DMS 273 (cell line): ENCODE results near the gene TRIM3.
A peak's percentile ranks its signal among the peaks of the same experiment; 100 is the strongest.

Source experiments
- DNase-seq: peaks from one replicate; lab custom pipeline; 2025; ENCODE audit not compliant: unreplicated experiment; lab: John Stamatoyannopoulos, UW

Gene TRIM3

DNA sequence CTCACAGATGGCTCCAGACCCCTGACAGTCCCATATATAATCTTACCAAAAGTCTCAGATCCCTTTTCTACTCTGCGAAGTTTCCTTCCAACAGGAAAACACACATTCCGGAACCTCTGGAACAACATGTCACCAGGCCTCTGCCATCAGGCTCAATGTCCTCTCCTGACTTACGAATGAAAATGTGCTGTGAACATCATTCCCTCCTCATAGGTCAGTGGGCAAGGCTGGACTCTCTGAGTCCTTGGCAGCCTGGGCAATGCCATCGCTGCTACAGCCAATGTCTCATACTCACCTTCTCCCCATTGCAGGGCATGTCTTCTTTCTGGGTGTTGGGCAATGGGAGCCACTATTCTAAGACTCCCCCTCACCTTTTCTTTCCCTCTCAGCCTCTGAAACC is 31.3 kb downstream of the TRIM3 start:
- DNase-seq: no peak

DNA sequence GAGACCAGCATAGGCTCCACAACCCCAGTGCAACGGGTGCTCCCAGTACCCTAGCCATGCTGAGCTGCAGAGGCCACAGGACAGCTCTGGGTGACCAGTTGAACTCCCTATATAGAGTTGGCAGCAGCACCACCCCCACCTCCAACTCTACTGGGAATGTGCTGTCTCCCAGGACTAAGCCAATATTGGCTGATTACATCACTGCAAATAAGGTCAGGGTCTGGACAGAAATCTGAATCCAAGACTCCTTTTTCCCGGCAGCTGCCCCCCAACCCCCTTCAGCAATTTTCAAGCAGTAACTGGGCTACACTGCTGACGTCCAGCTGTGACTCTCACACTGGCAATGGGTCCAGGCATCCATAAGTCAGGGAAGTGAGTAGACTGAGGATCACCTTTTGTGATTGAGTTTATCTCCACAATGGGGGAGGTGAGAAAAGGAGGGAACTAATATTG is 32.8 kb downstream of the TRIM3 start, which contains the start of gene HPX:
Gene HPX, minus strand, starts transcription at position 82 of the 453 bp plus-strand sequence. Its CDS starts 24 bp downstream, at position 58.
- no peak for DNase-seq

DNA sequence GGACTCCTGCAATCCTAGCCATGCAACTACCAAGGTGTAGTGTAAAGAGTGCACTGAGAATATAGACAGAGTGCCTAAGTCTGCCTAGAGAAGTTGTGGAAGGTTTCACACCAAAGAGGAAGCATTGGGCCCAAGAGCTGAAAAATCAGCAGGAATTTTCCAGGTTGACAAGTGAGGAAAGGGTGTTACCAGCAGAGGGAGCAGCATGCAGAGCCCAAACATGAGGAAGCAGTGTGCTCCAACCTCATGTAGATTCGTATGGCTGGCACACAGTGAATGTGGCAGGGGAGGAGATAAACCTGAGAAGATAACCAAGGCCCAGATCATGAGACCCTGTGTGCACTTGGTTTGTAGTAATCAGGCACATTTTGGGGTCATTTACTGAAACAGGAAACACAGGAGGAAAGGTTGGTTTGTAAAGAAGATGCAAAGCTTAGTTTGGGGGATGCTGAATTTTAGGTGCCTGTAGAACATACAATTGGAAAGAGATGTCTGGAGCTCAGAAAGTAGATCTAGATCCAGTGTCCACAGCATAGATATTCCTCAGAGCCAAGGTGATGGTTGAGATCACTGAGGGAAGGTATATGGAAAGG is 34.7 kb downstream of the TRIM3 start:
- peak; percentile 72 for DNase-seq

DNA sequence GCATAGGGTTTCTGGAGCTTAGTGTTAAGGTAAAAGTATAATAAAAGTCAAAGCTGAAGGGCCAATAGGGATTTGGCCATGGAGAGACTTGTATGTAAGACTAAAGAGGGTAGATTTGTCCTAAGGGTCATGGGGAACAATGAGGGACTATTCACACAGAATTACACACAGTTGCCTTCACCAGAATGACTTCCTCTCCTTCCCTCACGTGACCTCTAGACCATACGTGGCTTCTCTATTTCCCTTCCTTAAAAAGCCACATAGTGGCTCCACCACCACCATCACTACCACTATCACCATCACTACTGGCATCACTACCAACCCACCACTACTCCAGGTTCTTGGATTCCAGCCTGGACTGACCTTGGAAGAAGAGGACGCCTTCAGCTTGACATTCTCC is 35.7 kb downstream of the TRIM3 start:
- no peak for DNase-seq

DNA sequence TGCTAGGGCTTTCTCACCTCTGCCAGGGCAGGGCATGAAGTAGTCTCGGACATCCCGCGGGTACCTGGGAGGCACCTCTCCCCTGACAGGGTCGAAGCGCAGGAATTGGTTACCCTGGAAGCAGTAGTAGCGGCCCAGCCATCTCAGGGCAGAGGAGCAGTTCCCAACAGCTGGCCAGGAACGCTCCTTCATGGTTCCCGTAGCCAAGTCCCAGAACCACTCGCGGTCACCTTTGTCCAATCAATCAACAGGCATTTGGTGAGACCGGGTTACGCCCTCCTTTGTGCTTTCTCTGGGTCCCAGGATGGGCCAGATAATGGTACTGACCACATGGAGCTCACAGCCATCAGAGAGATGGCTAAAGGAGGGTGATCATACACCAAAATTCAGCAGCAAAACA is 36.3 kb downstream of the TRIM3 start:
- no peak for DNase-seq

DNA sequence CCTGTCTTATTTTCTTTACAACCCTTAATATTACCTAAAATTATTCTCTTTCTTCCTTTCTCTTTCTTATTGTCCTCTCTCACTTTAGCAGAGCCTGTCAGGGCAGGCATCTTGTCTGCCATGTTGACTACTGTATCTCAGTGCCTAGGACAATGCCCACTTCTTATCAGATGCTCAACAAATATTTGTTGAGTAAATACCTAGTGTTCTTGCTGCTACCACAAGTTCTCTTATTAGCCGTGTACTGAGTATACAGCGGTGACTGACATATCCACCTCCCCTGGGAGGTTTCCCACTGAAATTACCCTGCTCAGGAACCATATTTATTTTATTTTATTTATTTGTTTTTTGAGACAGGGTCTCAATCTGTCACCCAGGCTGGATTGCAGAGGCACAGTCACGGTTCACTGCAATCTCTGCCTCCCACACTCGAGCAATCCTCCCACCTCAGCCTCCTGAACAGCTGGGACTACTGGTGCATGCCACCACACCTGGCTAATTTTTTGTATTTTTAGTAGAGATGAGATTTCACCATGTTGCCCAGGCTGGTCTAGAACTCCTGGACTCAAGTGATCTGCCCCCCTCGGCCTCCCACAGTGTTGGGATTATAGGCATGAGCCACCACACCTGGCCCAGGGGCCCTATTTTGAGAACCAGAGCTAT is 39.6 kb downstream of the TRIM3 start:
- peak; percentile 2 for DNase-seq

DNA sequence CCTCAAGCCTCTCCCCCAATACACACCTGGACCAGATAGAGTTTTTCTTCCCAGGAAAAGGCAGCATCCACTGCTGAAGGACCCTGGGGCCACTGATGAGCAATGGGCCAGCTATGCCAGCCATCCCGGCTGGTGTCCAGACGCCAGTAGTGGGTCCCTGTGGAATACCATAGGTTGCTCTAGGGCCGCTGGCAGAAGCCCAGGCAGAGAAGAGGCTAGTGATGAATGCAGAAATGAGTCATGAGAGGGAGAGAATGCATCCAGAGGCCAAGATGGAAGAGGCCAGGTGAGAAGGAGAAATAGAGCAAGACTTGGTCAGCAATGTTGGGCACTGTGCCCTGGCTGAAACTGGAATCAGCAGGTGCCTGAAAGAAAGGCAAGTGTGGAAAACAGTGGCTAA is 41.9 kb downstream of the TRIM3 start:
- DNase-seq: no peak

DNA sequence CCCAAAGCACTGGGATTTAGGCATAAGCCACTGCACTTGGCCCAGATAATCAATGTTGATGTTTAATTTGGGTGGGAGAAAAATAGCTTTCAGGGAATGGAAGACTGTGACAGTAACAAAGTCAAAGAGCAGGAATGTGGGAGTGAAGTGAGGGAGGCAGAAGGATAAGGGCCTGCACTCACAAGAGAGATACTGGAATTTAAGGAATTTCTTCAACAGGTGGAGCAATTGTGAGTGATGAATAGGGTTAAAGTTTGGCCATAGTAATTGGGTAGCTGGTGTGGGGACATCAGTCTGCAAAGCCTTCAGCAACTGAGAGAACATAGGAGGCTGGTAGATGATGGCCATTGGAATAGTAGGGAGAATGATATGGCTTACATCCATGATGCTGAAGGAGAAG is 46.2 kb downstream of the TRIM3 start:
- no peak for DNase-seq

DNA sequence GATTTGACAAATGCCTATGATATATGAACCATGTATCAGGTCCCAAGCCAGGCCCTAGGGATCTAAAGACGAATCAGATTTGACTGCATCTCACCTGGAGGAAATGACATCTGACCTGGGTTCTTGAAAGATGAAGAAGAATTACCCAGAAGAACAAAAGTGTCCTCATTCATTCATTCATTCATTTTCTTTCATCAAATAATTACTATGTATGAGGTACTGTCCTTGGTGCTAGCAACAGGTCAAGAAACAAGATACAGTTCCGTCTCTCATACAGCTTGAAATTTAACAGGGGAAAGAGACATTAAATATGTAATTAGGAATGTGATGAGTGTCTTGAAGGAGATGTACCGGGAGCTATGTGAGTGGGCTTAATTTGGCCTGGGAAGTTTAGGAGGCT is 53.1 kb downstream of the TRIM3 start:
- DNase-seq: no peak

DNA sequence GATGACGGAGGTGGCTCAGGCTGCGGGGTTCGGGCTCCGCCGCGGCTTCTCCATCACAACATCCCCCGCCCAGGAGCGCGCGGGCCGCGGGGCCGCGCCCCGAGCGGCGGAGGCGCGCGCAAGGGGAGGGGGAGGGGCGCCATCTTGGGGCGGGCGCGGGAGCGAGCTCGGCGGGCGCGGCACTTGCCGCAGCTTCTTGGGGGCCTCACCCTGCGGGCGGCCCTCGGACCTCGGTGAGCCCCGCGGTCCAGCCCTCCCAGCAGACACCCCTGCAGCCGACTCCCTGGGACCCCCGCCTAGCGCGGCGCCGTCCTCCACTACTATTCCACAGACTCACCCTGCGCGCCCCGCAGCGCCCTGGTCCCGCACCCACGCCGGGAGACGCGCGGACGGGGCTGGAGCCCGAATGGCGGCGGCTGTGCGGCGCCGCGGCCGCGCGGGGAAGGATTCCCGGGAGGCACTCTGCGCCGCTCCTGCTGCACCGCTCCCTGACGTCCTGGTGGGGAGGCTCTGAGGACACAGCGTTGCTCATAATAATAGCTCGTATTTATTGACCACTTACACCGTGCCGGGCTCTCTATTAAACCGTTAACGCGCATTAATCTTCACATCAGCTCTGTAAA is 54.6 kb downstream of the TRIM3 start, which contains the start of gene APBB1:
Gene APBB1, minus strand, starts transcription at position 86 of the 623 bp plus-strand sequence. CDS start 7,747 bp downstream, outside the sequence.
- peak; percentile 84 for DNase-seq

DNA sequence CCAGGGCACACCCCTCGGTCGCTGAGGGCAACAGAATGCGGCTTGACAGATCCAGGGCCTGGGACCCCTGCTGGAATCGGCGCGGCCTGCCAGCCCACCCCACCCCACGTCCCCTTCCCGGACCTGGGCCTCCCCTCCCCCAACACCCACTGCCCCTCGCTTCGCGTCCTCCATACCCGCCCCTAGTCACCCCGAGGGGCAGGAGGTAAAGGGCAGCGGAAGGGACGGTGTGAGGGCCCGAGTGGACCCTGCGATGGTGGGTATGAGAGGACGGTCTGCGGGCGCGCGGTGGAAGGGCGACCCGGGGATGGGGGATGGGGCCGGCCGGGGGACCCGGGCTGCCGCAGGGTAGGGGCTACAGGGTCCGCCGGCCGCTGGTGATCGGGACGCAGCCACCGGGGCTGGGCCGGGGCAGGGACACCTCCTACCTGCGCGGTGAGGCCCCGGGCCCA is 55.2 kb downstream of the TRIM3 start:
- no peak for DNase-seq

DNA sequence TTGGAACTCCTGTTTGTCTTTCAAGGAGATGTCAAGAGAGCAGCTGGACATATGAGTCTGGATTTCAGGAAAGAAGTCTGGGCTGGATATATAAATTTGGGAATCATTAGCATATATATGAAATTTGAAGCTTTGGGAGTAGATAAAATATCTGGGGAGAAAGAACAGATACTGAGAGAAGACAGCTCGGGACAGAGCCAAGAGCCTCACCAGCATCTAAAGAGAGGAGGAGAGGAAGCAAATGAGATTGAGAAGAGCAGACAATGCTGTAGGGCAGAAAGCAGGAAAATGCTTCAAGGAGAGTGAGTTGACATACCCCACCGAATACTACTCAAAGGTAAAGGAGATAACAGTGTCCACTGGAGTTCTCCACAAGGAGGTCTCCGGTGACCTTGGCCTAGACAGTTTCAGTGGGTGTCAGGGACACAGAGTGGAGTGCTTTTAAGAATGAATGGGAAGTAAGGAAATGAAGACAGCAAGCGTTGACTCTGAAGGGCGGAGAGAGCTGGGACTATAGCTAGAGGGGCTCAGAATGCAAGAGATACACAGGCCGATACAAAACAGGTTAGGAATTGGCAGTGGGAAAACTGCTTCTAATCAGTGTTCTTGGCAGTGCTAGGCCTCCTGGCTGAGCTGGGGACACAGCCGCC is 55.7 kb downstream of the TRIM3 start:
- DNase-seq: peak; percentile 26

DNA sequence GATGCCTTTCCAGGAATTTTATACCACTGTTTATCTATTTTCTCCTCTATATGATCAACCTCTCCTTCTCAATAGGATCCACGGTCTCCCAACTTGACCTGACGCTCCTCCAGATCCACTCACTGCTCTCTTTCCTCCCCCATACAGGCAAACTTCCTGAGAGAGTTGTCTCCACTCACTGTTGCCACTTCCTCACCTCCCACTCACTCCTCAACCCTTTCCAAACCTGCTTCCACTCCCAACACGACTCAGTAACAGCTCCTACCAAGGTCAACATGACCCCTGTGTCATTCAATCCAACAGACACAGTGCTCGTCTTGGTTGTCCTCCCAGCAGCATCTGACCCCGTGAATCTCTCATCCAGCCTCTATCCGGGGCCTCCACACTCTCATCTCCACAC is 57.9 kb downstream of the TRIM3 start:
- no peak for DNase-seq

DNA sequence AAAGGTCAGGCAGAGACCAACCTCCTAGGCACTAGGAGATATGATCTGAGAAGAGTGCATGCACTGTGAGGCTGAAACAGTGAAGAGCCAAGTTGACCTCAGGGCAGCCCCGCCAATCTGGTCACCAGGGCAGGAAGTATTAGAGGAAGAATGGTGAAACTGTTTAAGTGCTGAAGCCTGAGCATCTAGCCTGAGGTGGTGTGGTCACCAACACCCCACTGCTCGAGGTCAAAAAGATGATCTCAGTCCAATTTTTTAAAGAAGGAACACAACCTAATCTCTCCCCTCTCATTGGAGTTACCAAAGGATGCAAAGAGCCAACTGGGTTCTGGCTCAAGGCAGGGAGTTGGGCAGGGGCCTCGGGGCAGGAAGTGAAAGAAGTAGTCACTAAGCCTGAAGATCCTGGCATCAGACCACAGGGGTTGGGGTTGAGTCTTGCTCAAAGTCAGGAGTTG is 58.8 kb downstream of the TRIM3 start:
- DNase-seq: no peak

DNA sequence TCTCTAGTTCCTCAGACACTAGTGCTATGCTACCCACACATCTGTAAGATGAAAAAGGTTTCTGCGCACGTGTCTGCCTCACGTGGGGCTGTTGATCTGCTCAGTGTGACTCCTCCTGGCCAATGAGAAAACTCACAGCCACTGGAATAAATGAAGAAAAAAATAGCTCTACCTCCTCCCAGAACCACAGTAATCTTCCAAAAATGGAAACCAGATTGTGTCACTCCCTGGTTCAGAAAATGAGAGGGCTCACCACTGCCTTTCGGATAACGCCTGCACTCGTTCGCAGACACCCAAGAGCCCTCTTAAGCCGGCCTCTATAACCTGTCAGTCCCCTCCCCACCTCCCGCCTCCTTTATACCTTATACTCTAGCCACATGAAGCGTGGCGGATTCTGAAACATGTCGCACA is 59.9 kb downstream of the TRIM3 start:
- no peak for DNase-seq

DNA sequence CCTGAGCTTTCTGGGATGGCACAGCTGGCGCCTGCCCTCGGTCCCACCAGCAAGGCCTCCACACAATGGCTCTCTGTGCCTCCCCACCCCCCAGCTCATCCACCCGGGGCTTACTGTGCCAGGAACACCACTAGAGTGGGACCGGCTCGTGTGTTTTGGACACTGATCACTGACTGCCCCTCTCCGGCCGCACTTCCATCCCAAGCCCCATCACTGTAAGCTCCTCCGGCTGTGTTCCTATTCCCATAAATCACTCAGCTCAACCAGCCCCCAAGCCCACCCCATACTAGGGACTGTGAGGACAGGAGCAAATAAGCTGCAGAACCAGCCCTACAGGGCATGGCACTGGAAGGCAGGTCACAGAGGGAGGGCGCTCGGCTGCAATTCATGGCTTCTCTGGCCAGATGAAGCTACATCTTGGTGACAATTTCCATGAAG is 62.1 kb downstream of the TRIM3 start:
- DNase-seq: no peak

DNA sequence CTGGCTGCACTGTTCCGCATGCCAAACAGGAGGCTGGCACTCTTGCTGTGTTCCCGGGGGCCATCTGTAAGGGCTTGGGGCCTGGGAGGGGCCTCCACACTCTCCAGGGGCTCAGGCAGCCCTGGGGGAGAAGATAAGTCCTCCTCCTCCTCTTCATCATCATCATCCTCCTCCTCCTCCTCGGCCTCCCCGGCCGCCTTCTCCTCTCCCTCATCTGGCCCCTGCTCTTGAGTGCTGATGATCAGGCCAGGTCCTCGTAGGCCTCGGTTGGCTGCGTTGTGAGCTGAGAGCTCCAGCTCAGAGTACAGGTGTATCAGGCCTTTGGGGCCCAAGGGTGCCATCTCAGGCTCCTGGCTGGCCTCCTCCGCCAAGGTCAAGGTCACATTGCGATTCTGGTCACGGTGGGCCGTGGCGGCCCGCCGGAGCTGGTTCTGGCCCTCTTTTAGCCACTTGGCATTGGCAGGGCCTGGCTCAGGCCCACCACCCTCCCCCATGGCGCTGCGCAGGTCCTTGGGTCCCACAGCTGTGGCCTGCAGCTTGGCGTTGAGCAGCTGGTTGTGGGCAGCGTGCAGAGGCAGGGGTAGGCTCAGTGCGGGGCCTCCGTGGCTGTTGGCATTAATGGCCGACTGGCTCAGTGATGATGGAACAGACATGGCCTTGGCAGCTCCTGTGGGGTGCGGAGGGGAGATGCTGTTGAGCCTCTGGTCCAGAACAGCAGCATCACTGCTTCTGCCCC is 62.9 kb downstream of the TRIM3 start:
- DNase-seq: no peak

DNA sequence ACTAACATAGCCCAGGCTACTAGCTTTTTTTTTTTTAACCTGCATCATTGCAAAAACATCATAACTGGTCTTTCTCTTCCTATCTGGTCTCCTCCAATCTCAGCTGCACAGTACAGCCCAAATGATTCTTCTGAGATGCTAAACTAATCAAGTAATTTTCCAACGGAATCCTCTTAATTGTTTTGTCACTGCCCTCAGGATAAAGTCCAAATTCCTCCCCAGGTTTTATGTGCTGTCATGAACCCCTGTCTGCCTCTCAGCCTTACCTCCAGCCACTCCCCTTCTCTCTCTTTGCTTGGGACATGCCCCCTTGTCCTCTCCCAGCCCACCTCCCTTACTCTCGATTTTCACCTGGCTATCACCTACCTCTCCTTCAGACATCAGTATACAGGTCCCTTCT is 67.4 kb downstream of the TRIM3 start:
- no peak for DNase-seq

DNA sequence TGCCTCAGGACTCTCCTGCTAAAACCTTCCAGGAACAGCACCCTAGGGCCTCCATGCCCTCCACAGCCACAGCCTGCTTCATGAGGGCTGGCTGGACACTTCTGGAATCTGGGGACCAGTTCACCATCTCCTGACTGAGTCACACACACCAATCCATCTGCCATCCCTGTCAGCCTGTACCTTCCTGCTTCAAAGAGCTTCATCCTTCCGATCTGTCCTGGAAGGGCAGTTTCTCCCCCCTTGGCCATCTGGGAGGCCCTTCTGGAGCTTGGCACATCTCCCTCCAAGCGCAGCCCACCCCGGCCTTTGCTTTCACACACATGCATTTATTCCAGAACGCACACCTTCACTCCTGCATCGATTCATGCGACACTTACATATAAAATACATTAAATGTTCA is 67.9 kb downstream of the TRIM3 start:
- peak; percentile 50 for DNase-seq

DNA sequence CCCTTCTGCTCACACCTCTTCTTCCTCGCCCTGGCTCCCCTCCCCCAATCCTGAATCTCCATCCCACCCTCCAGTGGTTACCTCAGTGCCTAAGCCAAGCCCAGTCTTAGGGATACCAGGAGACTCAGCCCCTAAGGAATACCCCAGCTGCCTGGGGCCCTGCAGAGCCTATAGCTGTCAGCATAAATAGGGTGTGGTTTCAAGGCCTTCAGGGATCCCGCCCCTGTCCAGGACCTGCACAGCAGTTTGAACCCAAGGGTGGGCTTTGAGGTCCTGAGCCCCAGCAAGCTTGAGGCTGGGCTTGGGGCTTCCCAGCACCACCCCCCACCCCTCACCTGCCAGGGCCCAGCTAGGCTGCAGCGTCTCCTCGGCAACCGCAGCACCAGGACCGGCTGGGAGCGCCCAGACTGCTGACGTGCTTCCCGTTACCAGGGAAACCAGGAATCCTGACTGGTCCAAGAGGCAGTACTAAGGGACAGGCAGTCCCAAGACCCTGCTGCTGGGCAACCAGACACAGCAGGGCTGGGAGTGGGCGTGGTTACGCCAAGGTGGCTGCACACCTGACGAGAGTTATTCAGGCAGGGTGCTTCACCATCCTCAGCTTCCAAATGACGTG is 68.6 kb downstream of the TRIM3 start:
- DNase-seq: no peak
